NOMO-1 treated with dmso at 0.1 percent for 144 hours (cell line): Measurements from ENCODE around the gene CEP41.

ENCODE experiments used
- DNase-seq: peaks from one replicate; lab custom pipeline; 2025; ENCODE audit not compliant: unreplicated experiment; lab: John Stamatoyannopoulos, UW

Gene CEP41

GRCh38 chr7:130352194-130353074, 88.4 kb downstream of the CEP41 start:
- DNase-seq, result no peak

GRCh38 chr7:130351791-130352090, 89.1 kb downstream of the CEP41 start:
- no peak for DNase-seq

GRCh38 chr7:130350945-130351790, 89.6 kb downstream of the CEP41 start:
- no peak for DNase-seq

- DNase-seq, result no peak
Measured at GRCh38 chr7:130349911-130350782, 90.7 kb downstream of the CEP41 start.

GRCh38 chr7:130346941-130347340, 93.9 kb downstream of the CEP41 start:
- no peak for DNase-seq

GRCh38 chr7:130346177-130346905, 94.5 kb downstream of the CEP41 start:
- no peak for DNase-seq

- no peak for DNase-seq
Measured at GRCh38 chr7:130345725-130346124, 95.1 kb downstream of the CEP41 start.

GRCh38 chr7:130345136-130345535, 95.7 kb downstream of the CEP41 start:
- DNase-seq, result no peak

- DNase-seq, result no peak
Measured at GRCh38 chr7:130344271-130344866, 96.4 kb downstream of the CEP41 start, which contains the start of gene CPA5. TSS of gene CPA5 (plus strand) at chr7:130344816. CDS start at chr7:130346486, 1,670 bp downstream.
